ENCODE measurements around the gene SGPL1.
"Not testable (repeated sequence)": the region's sequence is repeated elsewhere in the genome, so short reads cannot be mapped to it uniquely, and the experiment has no call there.

SGPL1 gene

GRCh38 chr10:70914316-70914864 lies 98.6 kb downstream of the SGPL1 start:
- no peak overlapping the region for H3K4me3 Mint-ChIP-seq
- H3K4me1 Mint-ChIP-seq: no peaks in the 10 kb centered on the region
- ATAC-seq: no peak
- no peak overlapping the region for H3K27ac Mint-ChIP-seq
- no peak for DNase-seq
- H3K36me3 Mint-ChIP-seq (ENCODE audit: low read depth): no peaks in the 10 kb centered on the region
- H3K9me3 Mint-ChIP-seq: no peaks in the 10 kb centered on the region
- H3K27me3 Mint-ChIP-seq: peaks cover under 1% of the 10 kb centered on the region

GRCh38 chr10:70915206-70915605 lies 99.5 kb downstream of the SGPL1 start:
- H3K9me3 Mint-ChIP-seq: no peaks in the 10 kb centered on the region
- ATAC-seq (no peak), DNase-seq (no peak)
- no peak overlapping the region for H3K4me3 Mint-ChIP-seq
- no peak overlapping the region for H3K27ac Mint-ChIP-seq
- H3K36me3 Mint-ChIP-seq (ENCODE audit: low read depth): no peaks in the 10 kb centered on the region
- H3K4me1 Mint-ChIP-seq: no peaks in the 10 kb centered on the region
- peaks cover 2% of the 10 kb centered on the region for H3K27me3 Mint-ChIP-seq

DNA sequence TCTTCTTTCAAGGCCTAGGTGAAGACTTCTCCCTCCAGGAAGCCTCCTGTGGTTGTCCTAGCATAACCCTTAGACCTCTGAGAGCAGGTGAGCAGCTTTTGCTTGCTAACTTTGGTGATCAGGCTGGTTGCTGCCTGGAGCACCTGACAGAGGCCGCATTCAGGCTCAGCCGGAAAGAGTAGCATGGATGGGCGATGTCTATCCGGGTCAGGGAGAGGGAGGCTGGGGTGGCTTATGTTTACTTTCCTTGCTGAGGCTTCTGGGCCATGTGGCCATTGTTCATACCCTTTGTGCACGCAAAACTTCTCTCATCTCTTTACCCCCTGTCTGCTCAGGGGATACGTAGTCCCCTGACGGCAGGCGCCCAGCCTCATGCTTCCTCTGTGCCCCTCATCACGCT lies 100.1 kb downstream of the SGPL1 start:
- no peak for ATAC-seq
- Mint-ChIP-seq H3K4me1 (no peaks in the 10 kb centered on the region), H3K27me3 (peaks cover 2% of the 10 kb centered on the region), H3K4me3 (no peak overlapping the region), H3K36me3 (ENCODE audit: low read depth) (no peaks in the 10 kb centered on the region), H3K27ac (no peak overlapping the region), H3K9me3 (no peaks in the 10 kb centered on the region)
- DNase-seq: no peak

- peaks cover 2% of the 10 kb centered on the region for H3K27me3 Mint-ChIP-seq
- H3K27ac Mint-ChIP-seq: no peak overlapping the region
- no peaks in the 10 kb centered on the region for H3K36me3 Mint-ChIP-seq (ENCODE audit: low read depth)
- DNase-seq (no peak), ATAC-seq (no peak)
- no peak overlapping the region for H3K4me3 Mint-ChIP-seq
- H3K4me1 Mint-ChIP-seq: no peaks in the 10 kb centered on the region
- H3K9me3 Mint-ChIP-seq: no peaks in the 10 kb centered on the region
Measured at GRCh38 chr10:70916241-70916640, 100.5 kb downstream of the SGPL1 start.

- H3K27ac Mint-ChIP-seq: no peak overlapping the region
- ATAC-seq: no peak
- peaks cover 2% of the 10 kb centered on the region for H3K27me3 Mint-ChIP-seq
- no peak for DNase-seq
- H3K4me1 Mint-ChIP-seq: no peaks in the 10 kb centered on the region
- no peaks in the 10 kb centered on the region for H3K9me3 Mint-ChIP-seq
- H3K36me3 Mint-ChIP-seq (ENCODE audit: low read depth): no peaks in the 10 kb centered on the region
- no peak overlapping the region for H3K4me3 Mint-ChIP-seq
Measured at GRCh38 chr10:70917226-70917625, 101.5 kb downstream of the SGPL1 start.

GRCh38 chr10:70917635-70918034 lies 101.9 kb downstream of the SGPL1 start:
- no peaks in the 10 kb centered on the region for H3K4me1 Mint-ChIP-seq
- H3K36me3 Mint-ChIP-seq (ENCODE audit: low read depth): no peaks in the 10 kb centered on the region
- H3K27me3 Mint-ChIP-seq: peaks cover 2% of the 10 kb centered on the region
- ATAC-seq (no peak), DNase-seq (no peak)
- H3K4me3 Mint-ChIP-seq: no peak overlapping the region
- no peak overlapping the region for H3K27ac Mint-ChIP-seq
- no peaks in the 10 kb centered on the region for H3K9me3 Mint-ChIP-seq

DNA sequence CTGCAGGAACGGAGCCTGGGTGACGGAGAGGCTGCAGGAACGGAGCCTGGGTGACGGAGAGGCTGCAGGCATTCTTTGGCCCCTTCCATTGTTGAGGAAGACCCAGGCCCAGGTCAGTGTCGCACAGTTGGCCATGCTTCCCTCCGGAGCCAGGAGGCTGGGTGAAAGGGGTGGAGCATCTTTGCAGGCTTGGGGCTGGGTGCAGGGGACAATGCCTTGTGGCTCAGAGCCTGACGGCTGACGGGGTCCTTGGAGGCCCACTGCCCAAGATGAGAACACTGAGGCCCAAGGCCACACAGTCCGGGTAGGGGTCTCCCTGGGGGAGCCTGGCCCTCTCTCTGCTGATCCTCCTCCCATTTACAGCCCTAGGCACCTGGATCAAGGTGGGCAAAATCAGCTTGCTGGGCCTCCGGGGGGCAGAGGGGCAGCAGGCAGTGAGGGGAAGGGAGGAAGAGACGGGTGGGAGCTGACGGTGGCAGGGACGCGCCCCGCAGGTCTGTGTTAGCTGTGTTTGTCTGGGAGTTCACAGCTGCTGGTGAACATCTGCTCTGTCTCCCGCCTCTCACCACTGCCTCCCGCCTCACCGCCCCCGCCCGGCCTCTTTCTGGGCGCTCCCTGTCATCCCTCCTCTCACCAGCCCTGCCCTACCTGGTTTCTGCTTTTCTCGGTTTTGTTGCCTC lies 103.2 kb downstream of the SGPL1 start:
- no peak overlapping the region for H3K4me3 Mint-ChIP-seq
- DNase-seq (no peak), ATAC-seq (no peak)
- peaks cover 2% of the 10 kb centered on the region for H3K27me3 Mint-ChIP-seq
- no peaks in the 10 kb centered on the region for H3K9me3 Mint-ChIP-seq
- H3K36me3 Mint-ChIP-seq (ENCODE audit: low read depth): no peaks in the 10 kb centered on the region
- no peaks in the 10 kb centered on the region for H3K4me1 Mint-ChIP-seq
- H3K27ac Mint-ChIP-seq: no peak overlapping the region

DNA sequence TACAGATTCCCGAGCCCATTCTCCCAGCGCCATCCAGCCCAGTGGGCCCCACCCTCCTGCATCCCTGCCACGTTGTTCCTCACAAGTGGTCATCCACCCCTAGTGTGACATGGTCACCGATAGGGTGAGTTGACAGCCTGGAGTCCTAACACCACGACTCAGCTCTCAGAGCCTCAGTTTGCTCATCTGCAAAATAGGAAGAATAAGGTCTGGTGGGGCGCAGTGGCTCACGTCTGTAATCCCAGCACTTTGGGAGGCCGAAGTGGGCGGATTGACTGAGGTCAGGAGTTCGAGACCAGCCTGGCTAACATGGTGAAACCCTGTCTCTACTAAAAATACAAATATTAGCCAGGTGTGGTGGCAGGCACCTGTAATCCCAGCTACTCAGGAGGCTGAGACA lies 104.2 kb downstream of the SGPL1 start:
- not testable (repeated sequence) for H3K9me3 Mint-ChIP-seq; H3K27me3 Mint-ChIP-seq; H3K4me1 Mint-ChIP-seq; DNase-seq; ATAC-seq; H3K36me3 Mint-ChIP-seq (ENCODE audit: low read depth); H3K27ac Mint-ChIP-seq; H3K4me3 Mint-ChIP-seq

GRCh38 chr10:70920519-70920918 lies 104.8 kb downstream of the SGPL1 start:
- peaks cover 2% of the 10 kb centered on the region for H3K27me3 Mint-ChIP-seq
- H3K9me3 Mint-ChIP-seq: no peaks in the 10 kb centered on the region
- DNase-seq: no peak
- H3K4me3 Mint-ChIP-seq: no peak overlapping the region
- no peak overlapping the region for H3K27ac Mint-ChIP-seq
- no peak for ATAC-seq
- H3K36me3 Mint-ChIP-seq (ENCODE audit: low read depth): no peaks in the 10 kb centered on the region
- peaks cover 4% of the 10 kb centered on the region for H3K4me1 Mint-ChIP-seq

- Mint-ChIP-seq H3K4me3 (no peak overlapping the region), H3K9me3 (no peaks in the 10 kb centered on the region), H3K27me3 (peaks cover 2% of the 10 kb centered on the region), H3K36me3 (ENCODE audit: low read depth) (no peaks in the 10 kb centered on the region), H3K27ac (no peak overlapping the region), H3K4me1 (peaks cover 4% of the 10 kb centered on the region)
- no peak for ATAC-seq
- no peak for DNase-seq
Measured at GRCh38 chr10:70921285-70921684, 105.5 kb downstream of the SGPL1 start.

DNA sequence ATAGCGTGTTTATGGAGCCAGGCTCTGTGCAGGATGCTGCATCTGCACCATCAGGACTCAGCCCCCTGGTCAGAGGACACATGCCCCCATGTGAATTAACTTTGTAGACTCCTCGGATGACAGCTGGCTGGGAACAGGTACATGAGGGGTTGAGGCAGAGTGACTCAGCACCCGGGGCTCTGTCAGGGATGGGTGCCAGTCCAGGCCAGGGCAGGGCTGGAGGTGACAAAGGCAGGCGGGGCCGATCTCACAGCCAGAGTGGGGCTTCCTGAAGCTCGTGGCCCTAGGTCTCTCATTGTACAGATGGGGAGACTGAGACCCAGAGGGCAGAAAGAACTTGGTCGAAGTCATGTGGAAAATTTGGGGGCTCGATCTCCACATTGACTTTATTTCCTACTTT lies 107.9 kb downstream of the SGPL1 start:
- Mint-ChIP-seq H3K36me3 (ENCODE audit: low read depth) (no peaks in the 10 kb centered on the region), H3K4me1 (peaks cover 4% of the 10 kb centered on the region), H3K27ac (no peak overlapping the region), H3K4me3 (no peak overlapping the region), H3K27me3 (peaks cover 2% of the 10 kb centered on the region), H3K9me3 (no peaks in the 10 kb centered on the region)
- ATAC-seq (no peak), DNase-seq (no peak)

DNA sequence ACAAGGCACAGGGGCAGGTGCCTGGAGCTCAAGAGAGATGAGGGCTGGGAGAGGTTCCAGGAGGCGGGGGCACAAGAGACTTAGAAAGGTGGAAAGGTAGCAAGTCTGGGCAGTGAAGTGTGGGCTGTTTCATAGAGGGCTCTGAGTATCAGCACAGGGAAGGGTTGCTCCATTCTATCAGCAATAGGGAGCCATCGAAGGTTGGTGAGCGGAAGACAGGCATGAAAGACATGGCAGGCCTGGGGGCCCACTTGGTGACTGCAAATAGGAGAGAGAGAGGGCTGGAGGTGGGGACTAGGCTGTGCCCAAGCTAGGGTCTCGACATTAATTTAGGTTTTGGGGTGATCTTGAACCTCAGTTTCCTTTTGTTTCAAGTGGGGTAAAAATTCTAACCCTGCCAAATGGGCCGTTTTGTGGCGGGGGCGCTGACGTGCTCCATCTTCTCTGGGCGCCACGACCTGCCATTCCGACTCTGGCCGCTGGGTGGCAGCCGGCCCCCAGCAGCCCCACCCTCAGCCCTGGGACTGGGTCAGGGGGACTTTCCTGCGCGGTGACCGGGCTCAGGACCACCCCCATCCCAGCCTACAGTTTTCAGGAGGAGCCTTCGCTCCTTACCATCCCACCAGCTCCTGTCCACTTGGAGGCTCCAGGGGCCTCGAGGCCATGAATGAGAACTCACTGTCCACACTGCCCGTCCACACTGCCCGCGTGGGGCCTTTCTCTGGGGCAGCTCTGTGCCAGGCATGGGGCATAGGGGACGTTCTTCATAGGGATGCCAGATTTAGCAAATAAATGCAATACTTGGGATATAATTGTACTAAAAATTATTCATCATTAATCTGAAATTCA lies 109.9 kb downstream of the SGPL1 start:
- ATAC-seq (peak; percentile 41), DNase-seq (peak; percentile 75)
- Mint-ChIP-seq H3K27ac (no peak overlapping the region), H3K4me3 (no peak overlapping the region), H3K4me1 (peaks cover 4% of the 10 kb centered on the region), H3K9me3 (no peaks in the 10 kb centered on the region), H3K27me3 (no peaks in the 10 kb centered on the region), H3K36me3 (ENCODE audit: low read depth) (no peaks in the 10 kb centered on the region)

- H3K9me3 Mint-ChIP-seq: no peaks in the 10 kb centered on the region
- peaks cover 4% of the 10 kb centered on the region for H3K4me1 Mint-ChIP-seq
- H3K27me3 Mint-ChIP-seq: no peaks in the 10 kb centered on the region
- no peak overlapping the region for H3K4me3 Mint-ChIP-seq
- no peaks in the 10 kb centered on the region for H3K36me3 Mint-ChIP-seq (ENCODE audit: low read depth)
- H3K27ac Mint-ChIP-seq: no peak overlapping the region
- ATAC-seq: no peak
- no peak for DNase-seq
Measured at GRCh38 chr10:70926226-70927000, 110.7 kb downstream of the SGPL1 start.

- DNase-seq (no peak), ATAC-seq (no peak)
- peaks cover 4% of the 10 kb centered on the region for H3K4me1 Mint-ChIP-seq
- no peak overlapping the region for H3K27ac Mint-ChIP-seq
- H3K4me3 Mint-ChIP-seq: no peak overlapping the region
- H3K36me3 Mint-ChIP-seq (ENCODE audit: low read depth): no peaks in the 10 kb centered on the region
- H3K27me3 Mint-ChIP-seq: no peaks in the 10 kb centered on the region
- H3K9me3 Mint-ChIP-seq: no peaks in the 10 kb centered on the region
Measured at GRCh38 chr10:70927189-70927943, 111.6 kb downstream of the SGPL1 start.

All from activated naive CD8-positive, alpha-beta T cell treated with anti-CD3 and anti-CD28 coated beads, Interleukin-2, amount 50 U/mL, for 24 hours (primary cell).